NCI-H146 treated with DMSO at 0.1 percent for 48 hours (cell line): ENCODE measurements around the gene ADGRD1.

Experiments
- DNase-seq: peaks from one replicate; lab custom pipeline; 2025; ENCODE audit not compliant: unreplicated experiment; lab: John Stamatoyannopoulos, UW

The ADGRD1 gene

GRCh38 chr12:131085816-131086591, 132.3 kb downstream of the ADGRD1 start:
- DNase-seq, result no peak

DNA sequence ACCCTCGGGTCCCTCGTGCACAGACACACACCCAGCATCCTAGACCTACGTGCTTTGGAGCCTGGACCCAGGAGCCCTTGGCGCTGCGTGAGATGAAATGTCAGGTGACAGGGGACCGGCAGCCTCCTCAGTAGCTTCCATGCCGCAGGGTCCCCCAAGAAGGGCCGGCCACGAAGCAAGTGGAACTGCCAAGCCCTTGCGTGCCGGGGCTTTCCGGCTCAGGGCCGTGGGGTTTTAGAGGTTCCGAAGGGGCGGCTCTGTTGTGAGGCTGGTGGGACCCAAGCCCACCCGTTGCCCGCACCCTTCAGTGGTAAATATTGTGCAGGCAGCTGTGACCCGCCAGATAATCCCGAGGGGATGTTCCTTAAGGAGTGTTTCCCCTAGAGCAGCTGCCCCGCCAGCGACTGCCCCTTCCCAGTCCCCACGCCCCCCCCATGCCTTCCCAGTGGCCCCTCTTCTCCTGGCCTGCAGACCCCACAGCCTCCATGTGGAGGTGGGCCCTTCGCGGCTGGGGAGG, 133.7 kb downstream of the ADGRD1 start:
- no peak for DNase-seq

DNA sequence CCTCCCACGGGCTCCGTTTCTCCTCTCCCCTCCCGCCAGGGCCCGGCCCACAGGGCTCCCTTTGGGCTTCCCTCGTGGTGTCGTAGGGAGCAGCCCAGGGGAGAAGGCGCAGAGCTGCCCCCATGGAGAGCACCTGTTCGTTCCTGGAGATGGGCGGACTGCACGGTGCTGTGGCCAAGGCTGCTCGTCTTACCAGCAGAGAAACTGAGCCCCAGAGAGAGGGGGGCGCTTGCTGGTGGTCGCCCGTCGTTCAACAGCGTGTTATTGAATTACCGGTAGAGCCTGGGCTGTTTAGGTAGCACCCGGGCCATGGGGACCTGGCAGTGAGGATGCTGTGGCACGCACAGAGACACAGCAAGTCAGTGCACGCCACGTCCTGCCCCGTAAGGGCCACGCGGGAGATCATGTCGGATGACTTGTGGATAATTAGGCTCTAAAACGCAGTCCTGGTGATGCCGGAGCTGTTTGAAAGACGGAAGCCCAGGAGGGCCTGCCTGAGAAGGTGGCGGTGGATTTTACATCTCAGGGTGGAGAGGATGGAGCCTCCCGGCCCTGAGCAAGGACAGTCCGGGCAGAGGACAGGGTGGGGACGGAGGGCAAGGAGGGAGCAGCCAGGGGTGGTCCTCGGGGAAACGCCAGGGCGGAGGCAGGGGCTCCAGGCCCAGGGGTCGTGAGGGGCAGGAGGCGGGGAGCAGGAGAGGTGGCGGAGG, 134.4 kb downstream of the ADGRD1 start:
- no peak for DNase-seq

GRCh38 chr12:131088701-131089530, 135.2 kb downstream of the ADGRD1 start:
- DNase-seq, result no peak

DNA sequence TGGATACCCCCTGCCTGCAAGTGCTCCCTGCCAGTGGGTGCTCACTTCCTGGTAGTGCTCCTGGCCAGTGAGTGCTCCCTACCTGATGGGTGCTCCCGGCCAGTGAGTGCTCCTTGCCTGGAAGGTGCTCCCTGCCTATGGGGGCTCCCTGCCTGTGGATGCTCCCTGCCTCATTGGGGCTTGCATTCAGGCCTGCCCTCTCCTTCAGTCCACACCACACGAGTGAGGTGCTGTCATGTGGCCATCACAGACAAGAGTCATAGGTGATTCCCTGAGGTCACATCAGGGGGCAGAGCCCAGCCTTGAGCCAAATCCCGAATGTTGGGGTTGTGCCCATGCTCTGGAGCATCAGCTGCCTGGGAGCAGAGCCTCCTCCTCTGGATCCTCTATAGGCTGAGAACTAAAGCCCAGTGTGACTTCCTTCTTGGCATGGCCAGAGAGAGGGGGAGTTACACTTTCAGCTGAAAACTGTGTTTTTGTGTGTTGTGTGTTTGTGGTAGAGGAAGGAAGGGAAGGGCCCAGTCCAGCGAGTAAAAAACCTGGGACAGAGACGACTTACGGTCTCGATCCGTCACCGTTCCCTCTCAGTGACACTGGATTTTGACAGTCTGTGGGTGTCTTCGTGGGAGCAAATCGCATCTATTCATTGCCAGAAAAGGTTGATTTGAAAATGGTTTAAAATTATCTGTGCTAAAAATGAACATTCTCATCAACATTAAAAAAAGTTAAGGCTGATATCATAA, 136.0 kb downstream of the ADGRD1 start:
- DNase-seq, result no peak

- no peak for DNase-seq
Observed at GRCh38 chr12:131090274-131091210, 136.8 kb downstream of the ADGRD1 start.

DNA sequence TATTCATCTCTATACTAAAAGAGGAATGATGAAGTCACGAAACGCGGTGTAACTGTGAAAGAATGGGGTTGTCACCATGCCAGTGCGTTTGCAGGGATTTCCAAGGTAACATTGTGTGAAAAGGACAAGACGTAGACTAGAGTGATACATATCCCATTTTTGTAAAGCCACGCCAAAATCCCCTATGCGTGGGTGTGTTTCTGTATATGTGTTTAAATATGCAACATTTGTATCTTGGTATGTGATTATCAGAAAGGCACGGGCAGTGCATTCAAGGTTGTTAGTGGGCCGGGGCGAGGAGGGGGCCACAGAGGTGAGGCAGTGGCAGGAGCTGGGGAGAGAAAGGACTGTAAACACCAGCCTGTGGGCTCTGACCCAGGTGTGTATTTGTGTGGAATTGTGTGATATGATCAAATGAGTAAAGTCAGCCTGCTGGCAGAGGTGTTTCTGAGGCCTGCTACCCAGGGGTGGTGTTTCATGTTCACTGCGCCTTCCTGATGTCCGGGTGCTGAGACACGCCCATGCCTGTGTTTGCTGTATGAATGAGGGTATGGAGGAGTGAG, 137.8 kb downstream of the ADGRD1 start:
- no peak for DNase-seq

DNA sequence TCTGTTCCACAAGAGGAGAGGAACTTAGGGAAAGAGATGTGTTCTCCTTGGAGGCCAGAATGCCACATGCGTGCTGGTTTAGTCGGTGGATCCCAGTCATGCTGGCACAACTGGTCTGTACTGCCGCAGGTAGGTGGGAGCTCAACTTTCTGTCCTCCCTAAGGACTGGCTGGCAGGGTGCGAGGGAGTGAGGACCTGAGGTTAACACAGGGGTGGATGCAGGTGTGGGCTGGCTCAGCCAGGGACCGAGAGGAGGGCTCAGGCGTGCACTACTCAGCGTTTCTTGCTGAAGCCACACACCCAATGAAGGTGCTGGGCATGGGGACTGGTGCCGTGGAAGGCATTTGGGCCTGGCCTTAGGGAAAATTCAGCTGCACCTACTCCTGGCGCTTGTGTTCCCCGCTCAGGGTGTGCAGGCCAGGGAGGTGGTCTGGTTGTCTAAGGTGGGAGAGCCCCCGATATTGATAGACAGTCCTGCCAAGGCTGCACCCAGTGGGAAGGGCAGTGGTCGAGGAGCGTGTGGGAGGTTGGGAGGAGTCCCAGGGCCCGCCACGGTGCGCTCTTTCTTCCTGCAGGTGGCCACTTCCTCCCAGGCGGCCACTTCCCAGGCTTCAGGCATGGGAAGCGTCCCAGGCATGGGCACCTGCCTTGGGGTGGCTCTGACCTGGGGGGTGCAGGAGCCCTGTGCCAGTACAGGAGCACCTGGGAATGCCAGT, 138.4 kb downstream of the ADGRD1 start:
- no peak for DNase-seq

GRCh38 chr12:131092901-131093603, 139.3 kb downstream of the ADGRD1 start:
- no peak for DNase-seq

- DNase-seq, result no peak
Observed at GRCh38 chr12:131093604-131093955, 139.9 kb downstream of the ADGRD1 start.

DNA sequence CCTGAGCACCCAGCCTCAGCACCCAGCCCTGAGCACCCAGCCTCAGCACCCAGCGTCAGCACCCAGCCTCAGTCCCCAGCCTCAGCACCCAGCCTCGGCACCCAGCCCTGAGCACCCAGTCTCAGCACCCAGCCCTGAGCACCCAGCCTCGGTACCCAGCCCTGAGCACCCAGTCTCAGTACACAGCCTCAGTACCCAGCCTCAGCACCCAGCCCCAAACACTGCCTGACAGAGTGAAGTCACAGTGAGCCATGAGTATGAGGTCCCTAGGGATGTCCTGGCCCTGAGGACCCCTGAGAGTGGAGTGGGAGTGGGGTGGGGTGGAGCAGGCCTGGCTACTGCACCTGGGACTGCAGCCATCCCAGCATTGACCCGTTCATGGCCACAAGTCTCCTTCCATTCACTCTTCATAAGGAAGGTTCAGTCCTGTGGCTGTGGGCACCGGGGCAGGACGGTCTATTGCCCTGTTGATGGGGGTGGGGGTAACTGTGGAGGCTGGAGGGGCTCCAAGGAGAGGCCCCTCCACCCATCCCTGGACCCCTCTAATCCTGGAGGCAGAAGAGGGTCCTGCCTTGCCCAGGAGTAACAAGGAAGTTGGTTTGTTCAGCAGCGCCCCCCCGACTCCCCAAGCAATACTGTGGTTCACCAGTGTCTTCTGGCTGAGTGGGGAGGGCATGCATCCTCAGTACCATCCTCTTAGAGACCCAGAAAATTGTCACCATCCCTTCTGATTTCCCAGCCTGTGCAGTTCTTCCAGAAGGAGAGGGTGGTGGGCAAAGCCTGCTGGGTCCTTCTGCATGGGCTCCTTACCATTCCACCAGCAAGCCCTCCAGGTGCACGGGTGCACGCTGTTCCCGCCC, 140.5 kb downstream of the ADGRD1 start:
- DNase-seq, result no peak

DNA sequence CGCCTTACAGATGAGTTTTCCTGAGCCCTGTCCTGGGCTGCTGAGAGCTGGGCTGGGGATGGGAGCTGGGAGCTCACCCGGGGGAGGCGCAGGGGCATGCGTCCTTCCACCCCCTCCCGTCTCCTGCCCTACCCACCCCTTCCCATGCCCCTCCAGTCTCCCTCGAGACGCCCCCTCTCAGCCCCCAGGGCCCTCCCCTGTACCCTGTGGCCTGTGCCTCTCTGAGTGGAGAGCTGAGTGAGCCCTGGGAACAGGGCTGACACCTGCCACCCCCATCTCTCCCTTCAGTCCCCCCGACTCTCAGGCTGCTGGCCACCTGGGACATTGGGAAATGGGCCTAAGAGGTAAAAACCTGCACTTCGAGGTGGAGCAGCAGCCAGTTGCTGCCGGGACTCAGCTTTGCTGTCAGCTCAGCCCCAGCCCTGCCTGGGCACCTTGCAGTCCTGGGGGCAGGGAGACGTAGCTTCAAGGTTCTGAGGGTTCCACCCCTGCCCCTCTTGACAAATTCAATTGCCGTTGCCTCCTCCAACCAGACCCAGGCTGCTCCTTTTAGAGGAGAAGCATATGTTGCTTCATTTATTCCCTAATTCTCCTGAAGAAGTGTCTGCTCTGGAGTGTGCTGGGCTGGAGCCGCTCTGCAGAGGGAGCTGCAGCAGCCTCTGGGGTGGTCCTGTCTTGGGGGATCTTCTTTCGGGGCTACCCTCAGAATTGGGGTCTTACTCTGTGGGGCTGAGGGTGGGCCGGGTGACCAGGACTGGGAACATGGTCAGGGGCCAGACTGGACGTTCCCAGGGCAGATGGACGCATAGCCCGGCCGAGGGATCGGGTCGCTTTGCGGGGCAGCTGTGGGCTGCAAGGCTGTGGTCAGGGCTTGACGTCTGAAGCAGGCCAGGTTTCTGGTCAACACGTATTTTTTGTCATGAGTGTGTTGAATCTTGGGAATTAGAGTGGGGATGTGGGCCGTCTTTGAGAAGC, 141.4 kb downstream of the ADGRD1 start:
- DNase-seq, result no peak

GRCh38 chr12:131095826-131096680, 142.3 kb downstream of the ADGRD1 start:
- no peak for DNase-seq

DNA sequence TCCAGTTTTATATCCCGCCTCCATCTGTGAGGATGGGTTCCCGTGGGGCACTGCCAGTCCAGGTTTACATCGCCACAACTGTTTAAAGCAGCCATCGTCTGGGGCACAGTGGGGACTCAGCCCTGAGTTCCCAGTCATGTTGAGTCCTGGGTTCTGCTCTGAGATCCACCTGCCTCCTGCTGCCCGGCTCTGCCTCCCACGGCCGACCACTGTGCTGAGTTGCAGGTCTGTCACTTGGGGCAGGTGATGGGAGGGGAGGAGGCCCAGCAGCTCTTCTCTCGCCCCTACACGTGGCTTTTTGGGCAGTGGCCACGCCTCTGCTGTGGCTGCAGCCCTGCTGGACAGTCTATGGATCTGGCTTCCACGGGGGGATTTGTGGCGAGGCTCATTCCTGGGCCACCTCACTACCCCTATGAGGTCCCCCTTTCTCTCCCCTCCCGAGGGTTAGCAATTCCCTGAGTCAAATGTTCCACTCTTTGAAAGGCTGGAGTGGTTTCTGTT, 143.0 kb downstream of the ADGRD1 start:
- DNase-seq, result no peak
